ENCODE data around the gene PPP1R37.

The PPP1R37 gene

DNA sequence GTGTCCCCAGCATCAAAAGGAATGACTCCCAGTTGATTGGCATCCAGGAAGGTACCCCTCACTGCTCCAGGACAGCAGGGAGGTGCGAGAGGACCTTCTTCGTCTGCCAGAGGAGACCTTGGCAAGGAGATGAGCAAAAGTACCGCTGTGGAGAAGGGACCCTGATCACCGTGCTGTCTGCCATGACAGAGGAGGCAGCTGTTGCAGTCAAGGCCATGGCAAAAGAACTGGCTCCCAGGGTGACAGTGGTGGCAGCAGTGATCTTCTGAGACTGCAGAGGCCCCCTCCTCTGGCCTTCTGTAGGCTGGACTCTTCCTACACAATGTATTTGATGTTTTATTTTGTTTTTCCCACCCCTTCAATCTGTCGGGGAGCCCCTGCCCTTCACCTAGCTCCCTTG, 35.8 kb downstream of the PPP1R37 start:
- ChIA-PET POLR2A (no interaction called here), CTCF (interaction anchor here (0.6 to 0.7 kb wide), 2 partner anchors 31 to 492 kb away, joined by 3 read pairs; no protein-coding TSS in a partner anchor)
- Histone ChIP-seq H3K4me3 (ENCODE audit: low read depth, low read length) (no peak overlapping the region), H3K27ac (ENCODE audit: extremely low read depth, low read depth, low read length) (no peak overlapping the region), H3K9me3 (ENCODE audit: control insufficient read depth, insufficient read depth, low read depth, low read length) (no peaks in the 10 kb centered on the region), H3K36me3 (ENCODE audit: control insufficient read depth in 2 of 2, insufficient read depth in 1 of 2, low read length in 2 of 2) (peaks cover 0 to 3% of the 10 kb centered on the region in 2 experiments; a peak in 2 of 3 replicates), H3K4me1 (ENCODE audit: control insufficient read depth, insufficient read depth, low read length) (peaks cover 6% of the 10 kb centered on the region; the same call in 1 of the 2 replicates)
- TF ChIP-seq ZNF341 (tag by site-specific recombination; IDR thresholded peaks at IDR 0.05; ENCODE audit: low read depth) = no peak
- no peak for TF ChIP-seq ZBTB44 (tag by site-specific recombination; IDR thresholded peaks at IDR 0.05)
- TF ChIP-seq TSHZ1 (tag by site-specific recombination; IDR thresholded peaks at IDR 0.05; ENCODE audit: borderline replicate concordance) = no peak
- TF ChIP-seq ZNF146 (tag by site-specific recombination; IDR thresholded peaks at IDR 0.05) = no peak
- TF ChIP-seq ZNF510 (tag by site-specific recombination; IDR thresholded peaks at IDR 0.05; ENCODE audit: insufficient replicate concordance) = no peak
- TF ChIP-seq ZFP69B (tag by site-specific recombination; IDR thresholded peaks at IDR 0.05) = no peak
- no peak for TF ChIP-seq SP3 (tag by site-specific recombination; IDR thresholded peaks at IDR 0.05)
- TF ChIP-seq ZSCAN23 (tag by site-specific recombination; IDR thresholded peaks at IDR 0.05) = no peak
- TF ChIP-seq ZNF677 (tag by site-specific recombination; IDR thresholded peaks at IDR 0.05) = no peak

DNA sequence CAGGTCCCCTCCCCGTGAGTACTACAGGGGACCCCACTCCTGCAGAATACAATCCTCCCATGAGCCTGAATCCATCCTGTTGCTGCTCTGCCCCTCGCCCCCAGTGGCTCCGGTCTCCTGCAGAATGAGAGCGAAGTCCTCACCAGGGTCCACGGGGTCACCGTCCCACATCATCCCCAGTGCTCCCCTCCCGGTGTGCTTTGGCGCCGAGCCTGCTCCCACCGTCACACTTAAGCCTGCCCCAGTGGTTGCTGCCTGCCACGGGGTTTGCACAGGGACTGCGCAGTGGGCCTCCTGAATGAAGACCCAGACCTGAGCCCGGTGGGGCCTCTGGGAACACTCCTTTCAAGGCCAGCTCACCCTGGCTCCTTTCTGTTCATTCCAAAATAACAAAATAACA, 37.3 kb downstream of the PPP1R37 start:
- CTCF ChIA-PET = no interaction called here
- POLR2A ChIA-PET = interaction anchor here (1.2 kb wide), 1 partner anchor 38 kb away, joined by 8 read pairs; the partner anchor contains the start of gene PPP1R37
- Histone ChIP-seq H3K27ac (ENCODE audit: extremely low read depth, low read depth, low read length) (no peak overlapping the region), H3K9me3 (ENCODE audit: control insufficient read depth, insufficient read depth, low read depth, low read length) (no peaks in the 10 kb centered on the region), H3K4me3 (ENCODE audit: low read depth, low read length) (no peak overlapping the region), H3K36me3 (ENCODE audit: control insufficient read depth in 2 of 2, insufficient read depth in 1 of 2, low read length in 2 of 2) (peaks cover 0 to 3% of the 10 kb centered on the region in 2 experiments; a peak in 2 of 3 replicates), H3K4me1 (ENCODE audit: control insufficient read depth, insufficient read depth, low read length) (0 out of 2 replicates have a peak, but pooled peaks cover 4% of the 10 kb centered on the region)
- TF ChIP-seq ZBTB44 (tag by site-specific recombination; IDR thresholded peaks at IDR 0.05) (no peak), YY1 (tag by site-specific recombination; IDR thresholded peaks at IDR 0.05) (no peak), ZEB2 (tag by site-specific recombination; IDR thresholded peaks at IDR 0.05) (no peak), GFI1B (tag by site-specific recombination; IDR thresholded peaks at IDR 0.05) (no peak), ZNF335 (tag by site-specific recombination; conservative IDR thresholded peaks at IDR 0.05) (no peak), ZNF623 (tag by site-specific recombination; IDR thresholded peaks at IDR 0.05) (no peak), BCL11A (tag by site-specific recombination; IDR thresholded peaks at IDR 0.05; ENCODE audit: low read depth) (no peak), TRIM28 (IDR thresholded peaks at IDR 0.05; ENCODE audit: borderline replicate concordance, low read length) (no peak), PRDM2 (tag by site-specific recombination; IDR thresholded peaks at IDR 0.05; ENCODE audit: borderline replicate concordance) (no peak)
- TF ChIP-seq, protein P1, sequence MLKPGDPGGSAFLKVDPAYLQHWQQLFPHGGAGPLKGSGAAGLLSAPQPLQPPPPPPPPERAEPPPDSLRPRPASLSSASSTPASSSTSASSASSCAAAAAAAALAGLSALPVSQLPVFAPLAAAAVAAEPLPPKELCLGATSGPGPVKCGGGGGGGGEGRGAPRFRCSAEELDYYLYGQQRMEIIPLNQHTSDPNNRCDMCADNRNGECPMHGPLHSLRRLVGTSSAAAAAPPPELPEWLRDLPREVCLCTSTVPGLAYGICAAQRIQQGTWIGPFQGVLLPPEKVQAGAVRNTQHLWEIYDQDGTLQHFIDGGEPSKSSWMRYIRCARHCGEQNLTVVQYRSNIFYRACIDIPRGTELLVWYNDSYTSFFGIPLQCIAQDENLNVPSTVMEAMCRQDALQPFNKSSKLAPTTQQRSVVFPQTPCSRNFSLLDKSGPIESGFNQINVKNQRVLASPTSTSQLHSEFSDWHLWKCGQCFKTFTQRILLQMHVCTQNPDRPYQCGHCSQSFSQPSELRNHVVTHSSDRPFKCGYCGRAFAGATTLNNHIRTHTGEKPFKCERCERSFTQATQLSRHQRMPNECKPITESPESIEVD (tag by site-specific recombination; IDR thresholded peaks at IDR 0.05) = no peak

Measured in HEK293 (cell line).